ENCODE measurements around the gene AFAP1. TPM values are rescaled to one million over a fixed set of nuclear protein-coding genes. Genes with fewer than 3 reads are reported as not detected.

The AFAP1 gene
- total RNA-seq, 1 donor from 2014 or later: 55.4 TPM

- no peak for DNase-seq (ENCODE audit: low read depth, low spot score)
Measured at GRCh38 chr4:7772711-7773385, 166.8 kb downstream of the AFAP1 start.

- DNase-seq (ENCODE audit: low read depth, low spot score): no peak
Measured at GRCh38 chr4:7771541-7772507, 167.8 kb downstream of the AFAP1 start.

DNA sequence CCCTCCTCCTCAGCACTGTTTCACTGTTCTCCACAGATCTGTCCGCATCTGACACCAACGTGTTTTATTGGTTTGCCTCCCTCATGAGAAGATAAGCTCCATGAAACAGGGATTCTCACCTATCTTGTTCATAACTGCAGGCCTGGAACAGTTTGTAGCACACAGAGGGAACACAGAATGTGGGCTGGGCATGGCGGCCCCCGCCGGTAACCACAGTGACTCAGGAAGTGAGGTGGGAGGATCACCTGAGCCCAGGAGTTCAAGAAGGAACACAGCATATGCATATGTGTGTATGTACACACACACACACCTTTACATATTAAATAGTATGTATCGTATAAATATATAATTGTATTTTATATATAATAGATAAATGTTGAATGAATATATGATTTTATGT, 168.6 kb downstream of the AFAP1 start:
- no peak for DNase-seq (ENCODE audit: low read depth, low spot score)

DNA sequence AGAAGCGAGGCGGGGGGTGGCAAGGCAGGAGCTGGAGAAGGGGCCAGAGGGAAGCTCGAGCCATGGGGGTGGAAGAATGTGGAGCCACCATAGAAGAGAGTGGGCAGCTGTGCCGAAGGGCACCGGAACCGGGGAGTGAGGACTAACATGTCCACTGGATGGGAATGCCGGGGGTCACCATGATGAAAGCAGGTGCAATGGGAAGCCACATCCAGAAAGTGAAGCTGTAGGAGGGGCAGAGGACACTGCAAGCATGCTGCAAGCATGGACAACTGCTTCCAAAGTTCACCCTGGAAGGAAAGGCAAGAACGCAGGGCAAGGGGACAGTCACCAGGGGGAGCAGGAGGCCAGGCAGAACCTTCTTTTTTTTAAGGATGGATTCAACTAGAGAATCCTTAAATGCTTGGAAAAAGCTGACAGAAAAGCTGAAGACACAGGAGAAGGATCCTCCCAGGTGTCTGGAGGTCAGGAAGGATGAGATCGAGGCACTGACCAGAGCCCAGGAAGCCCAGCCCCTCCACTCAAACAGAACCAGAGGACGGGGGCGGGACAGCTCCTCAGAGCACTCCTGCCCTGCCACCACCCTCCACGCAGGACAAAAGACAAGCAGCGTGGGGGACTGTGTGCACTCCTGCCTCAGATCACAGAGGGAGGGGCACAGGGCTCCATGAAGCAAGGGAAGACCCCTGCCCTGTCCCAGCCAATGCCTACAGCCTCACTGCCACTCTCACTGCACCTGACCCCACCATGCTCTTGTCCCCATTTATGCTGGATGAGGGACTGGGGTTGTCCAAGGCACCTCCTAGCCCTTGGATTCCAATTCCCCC, 169.2 kb downstream of the AFAP1 start:
- no peak for DNase-seq (ENCODE audit: low read depth, low spot score)

GRCh38 chr4:7769396-7770223, 170.1 kb downstream of the AFAP1 start:
- DNase-seq (ENCODE audit: low read depth, low spot score): no peak

GRCh38 chr4:7768736-7769135, 170.9 kb downstream of the AFAP1 start:
- DNase-seq (ENCODE audit: low read depth, low spot score): no peak

- no peak for DNase-seq (ENCODE audit: low read depth, low spot score)
Measured at GRCh38 chr4:7767966-7768365, 171.7 kb downstream of the AFAP1 start.

DNA sequence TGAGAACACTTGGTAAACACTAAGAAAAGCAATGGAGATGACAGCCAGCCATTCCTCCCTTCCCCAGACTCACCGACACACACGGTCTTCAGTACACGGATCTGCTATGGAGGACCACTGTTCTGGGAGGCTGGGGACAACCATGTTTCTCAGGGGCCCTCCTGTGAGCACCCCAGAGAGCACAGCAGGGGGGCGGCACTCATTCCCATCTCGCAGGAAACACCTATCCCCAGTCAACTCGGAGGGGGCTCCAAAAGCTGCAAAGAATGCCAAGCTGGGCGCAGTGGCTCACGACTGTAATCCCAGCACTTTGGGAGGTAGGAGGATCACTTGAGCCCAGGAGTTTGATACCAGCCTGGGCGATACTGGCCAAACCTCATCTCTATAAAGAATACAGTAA, 172.1 kb downstream of the AFAP1 start:
- DNase-seq (ENCODE audit: low read depth, low spot score): no peak

DNA sequence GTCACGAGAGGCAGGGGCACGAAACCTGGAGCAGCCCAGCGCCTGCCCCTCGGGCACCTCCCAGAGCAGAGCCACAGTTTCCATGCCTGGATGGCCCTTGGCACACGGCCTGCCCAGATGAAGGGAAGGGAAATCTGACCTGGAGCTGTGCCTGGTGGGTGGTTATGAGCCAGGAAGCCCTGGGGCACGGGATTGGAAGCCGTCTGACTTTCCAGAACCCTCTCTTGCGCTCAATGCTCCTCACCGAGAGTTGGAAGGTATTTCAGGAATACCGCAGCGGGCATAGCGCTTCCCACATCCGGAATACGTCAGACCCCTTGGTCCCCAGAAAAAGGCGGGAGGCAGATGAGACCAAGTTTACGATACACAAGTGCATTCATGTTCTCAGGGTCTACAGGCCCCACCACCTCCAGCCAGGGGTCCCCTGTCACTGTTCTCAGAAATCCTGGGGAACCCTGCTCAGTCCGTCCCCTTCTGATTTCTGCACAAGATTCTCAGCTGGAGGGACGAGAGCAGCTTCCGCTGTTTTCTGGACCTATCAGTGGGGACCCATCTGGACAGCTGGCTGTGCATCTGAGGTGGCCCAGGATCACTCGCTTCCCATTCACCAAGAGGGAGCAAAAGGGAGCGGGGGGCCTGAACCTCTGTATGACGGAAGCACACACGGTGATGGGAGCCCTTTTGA, 172.9 kb downstream of the AFAP1 start:
- no peak for DNase-seq (ENCODE audit: low read depth, low spot score)

GRCh38 chr4:7766086-7766485, 173.6 kb downstream of the AFAP1 start:
- DNase-seq (ENCODE audit: low read depth, low spot score): no peak

- DNase-seq (ENCODE audit: low read depth, low spot score): no peak
Measured at GRCh38 chr4:7765666-7766065, 174.0 kb downstream of the AFAP1 start.

DNA sequence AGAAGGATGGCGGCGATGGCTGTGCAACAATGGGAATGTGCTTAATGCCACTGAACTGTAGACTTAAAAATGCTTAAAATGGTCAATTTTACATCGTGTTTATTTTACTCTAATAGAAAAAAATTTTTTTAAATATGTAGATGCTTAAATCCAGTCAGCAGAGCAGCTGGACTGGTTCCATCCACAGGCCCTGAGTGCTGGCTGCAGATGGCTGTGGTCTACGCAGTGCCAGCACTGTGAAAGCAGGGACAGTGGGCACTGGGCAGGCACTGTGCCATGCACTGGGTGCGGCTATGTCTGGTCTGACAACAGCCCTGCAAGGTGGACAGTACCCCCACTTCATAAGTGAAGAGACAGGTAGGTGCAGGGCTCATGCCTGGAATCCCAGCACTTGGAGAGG, 175.2 kb downstream of the AFAP1 start:
- DNase-seq (ENCODE audit: low read depth, low spot score): no peak

DNA sequence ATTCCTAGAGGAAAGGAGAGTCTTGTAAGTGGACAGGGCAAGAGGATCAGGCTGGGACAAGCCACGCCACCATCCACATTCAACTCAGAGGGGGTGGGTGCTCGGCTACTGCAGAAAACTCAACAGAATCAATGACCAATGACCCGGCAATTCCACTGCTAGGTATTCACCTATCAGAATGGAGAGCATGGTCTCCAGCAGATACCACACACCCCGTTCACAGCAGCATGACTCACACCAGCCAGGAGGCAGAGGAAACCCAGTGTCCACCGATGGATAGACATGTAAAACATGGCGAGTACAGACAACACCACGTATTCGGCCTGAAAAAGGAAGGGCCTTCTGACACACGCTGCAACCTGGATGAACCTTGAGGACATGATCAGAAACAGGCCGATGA, 175.9 kb downstream of the AFAP1 start:
- DNase-seq (ENCODE audit: low read depth, low spot score): no peak

DNA sequence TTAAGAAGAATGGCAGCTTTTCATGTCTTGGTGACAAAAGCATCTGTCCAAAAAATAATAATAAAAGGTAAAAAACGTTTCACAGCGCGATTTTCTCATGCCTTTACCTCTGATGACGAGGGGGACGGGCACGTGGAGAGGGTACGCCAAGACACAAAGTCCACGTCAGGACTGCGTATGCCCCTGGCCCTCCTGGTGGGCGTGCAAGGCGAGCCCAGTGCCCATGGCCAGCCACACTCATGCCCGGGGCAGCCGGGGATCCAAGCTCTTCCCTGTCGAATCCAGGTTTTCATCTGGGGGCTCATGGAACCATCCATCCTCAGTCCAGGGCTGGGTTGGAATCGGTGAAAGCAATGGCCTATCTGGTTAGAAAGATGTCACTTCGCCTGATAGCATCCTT, 176.6 kb downstream of the AFAP1 start:
- DNase-seq (ENCODE audit: low read depth, low spot score): no peak

DNA sequence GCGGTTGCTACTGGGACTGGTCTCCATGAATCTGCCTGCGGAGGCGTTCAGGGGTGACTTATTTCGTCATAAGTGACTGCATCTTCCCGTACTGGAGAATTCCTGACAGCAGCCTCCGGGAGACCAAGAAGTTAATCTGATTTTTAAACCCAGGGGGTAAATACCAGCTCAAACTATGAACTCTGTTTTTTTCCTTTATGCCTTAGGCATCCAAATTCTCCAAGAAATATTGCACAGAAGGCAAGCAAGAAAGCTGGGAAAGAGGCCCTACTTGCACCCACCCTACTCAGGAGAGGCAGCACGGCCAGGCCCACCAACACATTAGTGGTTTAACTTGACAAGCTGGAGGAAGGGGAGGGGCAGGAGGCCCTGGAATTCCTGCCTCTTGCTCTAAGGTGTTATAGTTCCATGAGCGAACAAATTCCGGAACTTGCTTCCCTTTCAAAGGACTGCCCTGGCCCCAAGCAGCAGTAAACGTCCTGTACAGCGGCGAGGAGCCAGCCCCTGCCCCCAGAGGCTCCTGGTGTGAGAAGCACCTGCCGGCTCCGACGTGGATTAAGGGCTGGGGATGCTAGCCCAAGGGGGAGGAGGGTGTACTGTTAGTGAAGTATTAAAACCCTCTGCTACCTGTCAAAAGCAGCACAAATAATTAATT, 177.2 kb downstream of the AFAP1 start:
- no peak for DNase-seq (ENCODE audit: low read depth, low spot score)

- no peak for DNase-seq (ENCODE audit: low read depth, low spot score)
Measured at GRCh38 chr4:7761720-7762119, 177.9 kb downstream of the AFAP1 start.

DNA sequence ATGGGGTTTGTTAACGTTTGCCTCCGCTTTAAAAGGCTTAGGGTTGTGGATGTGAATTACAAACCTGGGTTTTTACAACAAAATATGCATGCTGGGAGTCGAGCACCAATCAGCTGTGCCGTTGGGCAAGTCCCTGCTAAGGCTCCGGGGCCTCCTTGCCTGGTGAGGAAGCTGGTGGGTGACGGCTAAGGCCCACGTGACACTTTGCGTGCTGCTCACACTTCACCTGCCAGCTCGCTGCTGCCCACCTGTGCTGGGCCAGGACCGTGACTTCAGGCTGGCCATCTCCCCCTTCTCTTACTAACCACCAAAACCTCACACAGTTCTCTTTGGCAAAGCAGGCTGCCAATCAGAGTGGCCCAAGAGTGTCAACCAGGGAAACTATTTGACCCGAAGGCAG, 178.3 kb downstream of the AFAP1 start:
- no peak for DNase-seq (ENCODE audit: low read depth, low spot score)

DNA sequence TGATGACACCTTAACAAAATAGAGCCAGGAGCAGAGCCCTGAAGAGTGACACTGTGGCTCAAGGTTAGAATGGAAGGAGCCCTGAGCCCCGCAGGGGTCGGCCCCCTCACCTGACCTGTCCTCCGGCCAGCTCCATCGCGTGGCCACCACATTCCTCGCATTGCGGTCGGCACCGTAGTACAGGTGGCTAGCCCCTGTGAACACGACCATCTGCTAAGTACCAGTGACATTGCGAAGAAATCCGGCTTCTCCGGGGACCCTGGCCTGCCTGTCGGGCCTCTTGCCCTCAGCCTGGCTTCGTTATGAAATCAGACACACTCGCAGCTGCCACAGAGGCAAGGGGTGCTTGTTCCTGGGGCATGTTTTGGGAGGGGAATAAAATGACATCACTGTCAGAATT, 179.0 kb downstream of the AFAP1 start:
- DNase-seq (ENCODE audit: low read depth, low spot score): no peak

DNA sequence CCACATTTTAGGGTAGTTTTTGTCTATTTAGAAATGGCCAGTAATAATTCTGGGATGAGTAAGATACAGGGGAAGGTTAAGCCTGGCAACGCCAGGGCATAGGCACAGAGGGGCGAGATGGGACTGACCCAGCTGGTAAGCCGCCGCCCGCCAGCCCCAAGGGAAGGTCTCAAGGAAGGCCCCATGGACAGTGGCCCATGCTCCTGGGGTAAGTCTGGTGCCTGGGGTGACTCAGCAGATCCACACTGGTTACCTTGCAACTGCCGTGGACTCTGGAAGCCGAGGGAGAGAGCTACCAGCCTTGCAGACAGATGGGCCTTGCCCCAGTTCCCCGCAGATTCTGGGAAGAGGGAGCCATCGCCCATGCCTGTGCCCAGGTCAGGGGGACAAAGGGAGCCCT, 179.4 kb downstream of the AFAP1 start:
- no peak for DNase-seq (ENCODE audit: low read depth, low spot score)

DNA sequence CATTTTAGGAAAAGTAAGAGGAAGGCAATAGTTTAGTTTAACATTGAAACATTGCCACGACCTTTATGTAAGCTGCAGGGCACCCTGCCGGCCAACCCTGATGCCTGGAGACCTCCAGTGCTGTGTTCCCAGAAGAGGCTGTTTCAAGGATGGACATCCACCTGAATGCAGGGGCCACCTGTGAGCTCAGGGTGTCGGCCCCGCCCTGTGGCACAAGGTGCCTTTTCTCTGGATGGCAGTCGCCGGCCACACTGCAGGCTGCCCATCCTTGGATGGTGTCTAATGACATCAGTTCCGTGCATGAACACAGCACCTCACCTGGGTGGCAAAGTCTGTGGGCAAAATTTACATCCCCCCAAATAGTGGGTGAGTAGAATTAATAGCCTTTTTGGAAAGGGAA, 180.0 kb downstream of the AFAP1 start:
- no peak for DNase-seq (ENCODE audit: low read depth, low spot score)

Measured in pulmonary artery endothelial cell (primary cell).